Measurements from ENCODE around the gene CFAP52.
A peak's percentile ranks its signal among the peaks of the same experiment; 100 is the strongest.

Gene CFAP52, protein sequence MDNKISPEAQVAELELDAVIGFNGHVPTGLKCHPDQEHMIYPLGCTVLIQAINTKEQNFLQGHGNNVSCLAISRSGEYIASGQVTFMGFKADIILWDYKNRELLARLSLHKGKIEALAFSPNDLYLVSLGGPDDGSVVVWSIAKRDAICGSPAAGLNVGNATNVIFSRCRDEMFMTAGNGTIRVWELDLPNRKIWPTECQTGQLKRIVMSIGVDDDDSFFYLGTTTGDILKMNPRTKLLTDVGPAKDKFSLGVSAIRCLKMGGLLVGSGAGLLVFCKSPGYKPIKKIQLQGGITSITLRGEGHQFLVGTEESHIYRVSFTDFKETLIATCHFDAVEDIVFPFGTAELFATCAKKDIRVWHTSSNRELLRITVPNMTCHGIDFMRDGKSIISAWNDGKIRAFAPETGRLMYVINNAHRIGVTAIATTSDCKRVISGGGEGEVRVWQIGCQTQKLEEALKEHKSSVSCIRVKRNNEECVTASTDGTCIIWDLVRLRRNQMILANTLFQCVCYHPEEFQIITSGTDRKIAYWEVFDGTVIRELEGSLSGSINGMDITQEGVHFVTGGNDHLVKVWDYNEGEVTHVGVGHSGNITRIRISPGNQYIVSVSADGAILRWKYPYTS
- 0 to 0.12 (median 0) reads per million in 9 experiments for total RNA-seq

- Mint-ChIP-seq H3K36me3 (ENCODE audit: insufficient read depth) (peaks cover 19% of the 10 kb centered on the region), H3K9me3 (no peaks in the 10 kb centered on the region), H3K4me3 (peak within 1 kb of the TSS; percentile 99), H3K4me1 (ENCODE audit: low read depth in 2 of 2) (peaks cover 19 to 29% of the 10 kb centered on the region in 2 donors), H3K27me3 (no peaks in the 10 kb centered on the region), H3K27ac (peak within 1 kb of the TSS; percentile 94 to 99)
- peak; percentile 63 to 68 (median 65) for DNase-seq
- peak; percentile 73 for ATAC-seq (replicated peaks)
These were observed at the start of gene CFAP52 for GRCh38 chr17:9576521-9577372. Gene CFAP52 (plus strand): TSS chr17:9576642. CDS start chr17:9576696, 54 bp downstream.

DNA sequence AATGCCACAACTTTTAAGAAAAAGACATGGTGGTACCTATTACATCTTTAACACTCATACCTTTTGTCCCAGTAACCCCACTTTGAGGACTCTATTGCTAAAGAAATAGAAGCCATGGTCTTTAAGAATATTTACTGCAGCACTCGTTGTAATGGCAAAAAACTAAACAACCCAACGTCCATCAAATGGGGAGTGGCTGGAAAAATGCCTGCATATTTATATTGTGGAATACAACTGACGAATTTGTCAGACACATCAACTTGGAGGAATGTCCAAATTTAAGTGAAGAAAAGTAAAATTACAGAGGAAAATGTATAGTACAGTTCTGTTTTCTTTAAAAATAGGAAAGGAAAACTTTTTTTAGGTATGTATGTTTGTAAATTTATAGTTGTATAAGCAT, 48.7 kb upstream of the CFAP52 start:
- no peak overlapping the region for H3K4me3 Mint-ChIP-seq
- H3K27me3 Mint-ChIP-seq, result no peaks in the 10 kb centered on the region
- no peaks in the 10 kb centered on the region for H3K9me3 Mint-ChIP-seq
- no peaks in the 10 kb centered on the region for H3K36me3 Mint-ChIP-seq (ENCODE audit: insufficient read depth)
- peaks cover 0 to 3% of the 10 kb centered on the region in 2 donors for H3K4me1 Mint-ChIP-seq (ENCODE audit: low read depth in 2 of 2)
- ATAC-seq (replicated peaks), result no peak
- H3K27ac Mint-ChIP-seq, result no peak overlapping the region
- no peak for DNase-seq

DNA sequence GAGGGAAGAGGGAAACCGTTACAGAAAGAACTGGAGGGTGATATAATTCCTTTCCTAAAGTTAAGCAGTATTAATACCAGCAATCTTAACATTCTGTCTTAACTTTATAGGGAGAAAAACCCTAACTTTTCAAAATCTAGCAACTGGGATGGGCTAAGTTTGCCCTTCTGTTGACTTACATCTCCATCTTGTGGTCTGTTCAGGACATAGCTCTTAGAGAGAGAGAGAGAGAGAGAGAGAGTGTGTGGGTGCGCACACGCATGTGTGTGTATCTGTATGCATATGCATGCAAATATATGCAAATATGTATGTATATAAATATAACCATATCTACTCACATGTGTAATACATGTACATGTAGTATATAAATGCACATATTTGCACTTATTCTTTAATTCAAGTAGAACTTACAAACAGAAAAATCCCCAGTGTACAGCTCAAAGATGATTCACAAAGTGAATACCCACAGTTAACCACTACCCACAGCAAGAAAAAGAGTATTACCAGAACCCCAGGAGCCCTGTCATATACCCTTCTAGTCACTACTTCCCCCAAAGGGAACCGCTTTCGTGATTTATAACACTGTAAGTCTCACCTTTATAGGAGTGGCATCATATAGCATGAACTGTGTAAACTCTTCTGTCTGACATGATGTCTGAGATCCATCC, 47.3 kb upstream of the CFAP52 start:
- Mint-ChIP-seq H3K4me3 (no peak overlapping the region), H3K27me3 (no peaks in the 10 kb centered on the region), H3K27ac (peak overlapping the region in 1 of 2 donors; percentile 35), H3K4me1 (ENCODE audit: low read depth in 2 of 2) (peaks cover 0 to 3% of the 10 kb centered on the region in 2 donors), H3K36me3 (ENCODE audit: insufficient read depth) (no peaks in the 10 kb centered on the region), H3K9me3 (no peaks in the 10 kb centered on the region)
- no peak for DNase-seq
- no peak for ATAC-seq (replicated peaks)

GRCh38 chr17:9531034-9531433, 45.4 kb upstream of the CFAP52 start:
- peak overlapping the region in 1 of 2 donors; percentile 59 for H3K27ac Mint-ChIP-seq
- H3K36me3 Mint-ChIP-seq (ENCODE audit: insufficient read depth), result peaks cover 8% of the 10 kb centered on the region
- DNase-seq (no peak), ATAC-seq (replicated peaks) (no peak)
- peaks cover 0 to 3% of the 10 kb centered on the region in 2 donors for H3K4me1 Mint-ChIP-seq (ENCODE audit: low read depth in 2 of 2)
- H3K9me3 Mint-ChIP-seq, result no peaks in the 10 kb centered on the region
- no peak overlapping the region for H3K4me3 Mint-ChIP-seq
- H3K27me3 Mint-ChIP-seq, result no peaks in the 10 kb centered on the region

DNA sequence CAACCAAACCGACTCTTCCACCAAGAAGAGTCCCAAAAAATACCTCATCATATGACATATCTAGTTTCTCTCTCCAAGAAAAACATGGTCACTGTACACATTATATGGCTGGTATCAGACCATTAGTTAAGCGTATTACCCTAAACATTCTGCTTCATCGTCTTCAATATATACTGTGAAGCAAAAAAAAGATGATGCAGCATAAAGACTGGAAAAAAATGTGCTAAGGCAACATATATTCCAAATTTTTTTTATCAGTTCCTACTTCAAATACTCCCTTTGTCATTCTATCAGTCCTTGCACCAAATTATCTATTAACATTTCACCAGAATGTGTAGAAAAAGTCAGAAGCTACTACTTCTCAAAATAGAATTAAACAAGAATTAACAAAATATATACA, 43.7 kb upstream of the CFAP52 start:
- no peak overlapping the region for H3K27ac Mint-ChIP-seq
- H3K4me3 Mint-ChIP-seq, result no peak overlapping the region
- ATAC-seq (replicated peaks) (no peak), DNase-seq (no peak)
- H3K27me3 Mint-ChIP-seq, result no peaks in the 10 kb centered on the region
- peaks cover 8% of the 10 kb centered on the region for H3K36me3 Mint-ChIP-seq (ENCODE audit: insufficient read depth)
- H3K4me1 Mint-ChIP-seq (ENCODE audit: low read depth in 2 of 2), result no peaks in the 10 kb centered on the region
- H3K9me3 Mint-ChIP-seq, result no peaks in the 10 kb centered on the region

- no peaks in the 10 kb centered on the region for H3K27me3 Mint-ChIP-seq
- ATAC-seq (replicated peaks), result no peak
- H3K27ac Mint-ChIP-seq, result peak overlapping the region in 1 of 2 donors; percentile 19
- peaks cover 8% of the 10 kb centered on the region for H3K36me3 Mint-ChIP-seq (ENCODE audit: insufficient read depth)
- no peak for DNase-seq
- H3K9me3 Mint-ChIP-seq, result no peaks in the 10 kb centered on the region
- H3K4me3 Mint-ChIP-seq, result no peak overlapping the region
- H3K4me1 Mint-ChIP-seq (ENCODE audit: low read depth in 2 of 2), result no peaks in the 10 kb centered on the region
These were observed 43.0 kb upstream of the CFAP52 start for GRCh38 chr17:9533441-9533840.

DNA sequence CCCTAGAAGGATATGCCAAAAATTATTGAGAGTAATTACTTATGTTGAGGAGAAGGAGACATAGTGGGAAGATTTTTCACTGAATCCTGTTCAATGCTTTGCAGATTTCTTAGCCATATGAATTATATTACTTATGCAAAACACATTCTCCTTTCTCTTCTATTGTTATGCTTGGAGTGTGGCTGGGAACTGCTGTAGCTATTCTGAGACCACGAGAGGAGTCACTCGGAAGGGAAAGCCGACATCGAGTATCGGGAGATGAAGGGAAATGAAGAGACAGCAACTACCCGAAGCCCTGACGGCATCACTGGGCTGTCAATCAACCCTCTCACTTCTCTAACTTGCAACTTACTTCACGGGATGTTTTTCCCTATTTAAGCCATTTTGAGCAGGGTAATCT, 40.4 kb upstream of the CFAP52 start:
- H3K27me3 Mint-ChIP-seq, result no peaks in the 10 kb centered on the region
- H3K4me1 Mint-ChIP-seq (ENCODE audit: low read depth in 2 of 2), result peaks cover 3% of the 10 kb centered on the region in 2 donors
- H3K36me3 Mint-ChIP-seq (ENCODE audit: insufficient read depth), result peaks cover 8% of the 10 kb centered on the region
- H3K9me3 Mint-ChIP-seq, result no peaks in the 10 kb centered on the region
- no peak for DNase-seq
- H3K27ac Mint-ChIP-seq, result no peak overlapping the region
- no peak for ATAC-seq (replicated peaks)
- no peak overlapping the region for H3K4me3 Mint-ChIP-seq

DNA sequence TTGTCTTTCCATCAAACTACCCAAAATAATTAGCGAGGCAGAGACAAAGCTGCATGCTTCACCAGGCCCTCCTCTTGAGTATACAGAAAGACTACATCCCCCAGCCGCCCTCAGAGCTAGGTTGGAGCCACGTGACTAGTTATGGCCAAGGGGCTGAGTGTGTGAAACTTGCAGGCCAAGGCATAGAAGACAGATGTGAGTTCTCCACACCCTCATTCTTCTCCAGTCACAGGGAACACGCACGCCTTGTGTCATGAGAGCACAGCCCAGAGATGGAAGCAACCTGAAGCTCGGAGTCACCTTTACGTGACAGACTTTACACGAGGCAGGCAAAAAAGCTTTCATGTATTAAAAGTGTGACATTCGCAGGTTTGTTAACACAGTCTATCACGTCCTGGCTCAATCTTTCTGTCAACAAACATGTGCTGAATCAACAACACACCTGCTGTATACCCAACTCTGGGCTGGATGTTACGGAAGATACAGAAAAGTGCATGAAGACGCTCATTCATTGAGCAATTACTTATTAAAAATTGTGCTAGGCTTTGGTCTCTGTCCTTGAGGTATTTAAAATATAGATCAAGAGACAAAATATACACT, 39.2 kb upstream of the CFAP52 start:
- H3K27ac Mint-ChIP-seq, result no peak overlapping the region
- H3K4me3 Mint-ChIP-seq, result no peak overlapping the region
- peaks cover 13% of the 10 kb centered on the region for H3K36me3 Mint-ChIP-seq (ENCODE audit: insufficient read depth)
- H3K4me1 Mint-ChIP-seq (ENCODE audit: low read depth in 2 of 2), result peaks cover 3 to 5% of the 10 kb centered on the region in 2 donors
- no peaks in the 10 kb centered on the region for H3K9me3 Mint-ChIP-seq
- DNase-seq (no peak), ATAC-seq (replicated peaks) (no peak)
- H3K27me3 Mint-ChIP-seq, result no peaks in the 10 kb centered on the region

GRCh38 chr17:9538626-9539025, 37.8 kb upstream of the CFAP52 start:
- Mint-ChIP-seq H3K4me1 (ENCODE audit: low read depth in 2 of 2) (peaks cover 3 to 5% of the 10 kb centered on the region in 2 donors), H3K36me3 (ENCODE audit: insufficient read depth) (peaks cover 13% of the 10 kb centered on the region), H3K9me3 (no peaks in the 10 kb centered on the region), H3K4me3 (no peak overlapping the region), H3K27me3 (no peaks in the 10 kb centered on the region), H3K27ac (peak overlapping the region in 1 of 2 donors; percentile 30)
- ATAC-seq (replicated peaks), result no peak
- DNase-seq, result no peak

- no peak for ATAC-seq (replicated peaks)
- no peak overlapping the region for H3K27ac Mint-ChIP-seq
- H3K36me3 Mint-ChIP-seq (ENCODE audit: insufficient read depth), result peaks cover 5% of the 10 kb centered on the region
- no peak overlapping the region for H3K4me3 Mint-ChIP-seq
- H3K4me1 Mint-ChIP-seq (ENCODE audit: low read depth in 2 of 2), result peaks cover 3 to 5% of the 10 kb centered on the region in 2 donors
- no peaks in the 10 kb centered on the region for H3K9me3 Mint-ChIP-seq
- no peak for DNase-seq
- H3K27me3 Mint-ChIP-seq, result no peaks in the 10 kb centered on the region
These were observed 34.7 kb upstream of the CFAP52 start for GRCh38 chr17:9541718-9542117.

GRCh38 chr17:9544221-9544620, 32.2 kb upstream of the CFAP52 start:
- H3K27ac Mint-ChIP-seq, result no peak overlapping the region
- H3K4me1 Mint-ChIP-seq (ENCODE audit: low read depth in 2 of 2), result peaks cover 0 to 3% of the 10 kb centered on the region in 2 donors
- H3K9me3 Mint-ChIP-seq, result no peaks in the 10 kb centered on the region
- no peak overlapping the region for H3K4me3 Mint-ChIP-seq
- DNase-seq, result no peak
- H3K27me3 Mint-ChIP-seq, result no peaks in the 10 kb centered on the region
- peaks cover 5% of the 10 kb centered on the region for H3K36me3 Mint-ChIP-seq (ENCODE audit: insufficient read depth)
- no peak for ATAC-seq (replicated peaks)

DNA sequence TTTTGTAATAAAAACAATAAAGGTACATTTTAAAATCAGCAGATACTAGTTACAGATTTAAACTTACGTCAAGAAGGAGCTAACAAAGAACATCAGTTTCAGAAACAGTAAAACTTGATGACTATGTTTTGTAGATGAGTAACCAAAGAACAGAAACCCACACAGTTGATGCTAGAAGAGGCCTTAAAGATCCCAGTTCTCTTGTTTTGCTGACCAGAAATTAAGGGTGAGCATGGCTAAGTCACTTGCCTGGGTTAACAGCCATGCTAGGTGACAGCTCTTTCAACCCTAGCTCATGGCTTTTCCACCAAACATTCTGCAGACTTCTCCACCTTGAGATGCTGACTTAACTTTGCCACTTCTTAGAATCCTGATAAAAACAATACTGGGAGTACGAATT, 27.2 kb upstream of the CFAP52 start:
- H3K4me3 Mint-ChIP-seq, result no peak overlapping the region
- no peak for ATAC-seq (replicated peaks)
- no peaks in the 10 kb centered on the region for H3K4me1 Mint-ChIP-seq (ENCODE audit: low read depth in 2 of 2)

DNA sequence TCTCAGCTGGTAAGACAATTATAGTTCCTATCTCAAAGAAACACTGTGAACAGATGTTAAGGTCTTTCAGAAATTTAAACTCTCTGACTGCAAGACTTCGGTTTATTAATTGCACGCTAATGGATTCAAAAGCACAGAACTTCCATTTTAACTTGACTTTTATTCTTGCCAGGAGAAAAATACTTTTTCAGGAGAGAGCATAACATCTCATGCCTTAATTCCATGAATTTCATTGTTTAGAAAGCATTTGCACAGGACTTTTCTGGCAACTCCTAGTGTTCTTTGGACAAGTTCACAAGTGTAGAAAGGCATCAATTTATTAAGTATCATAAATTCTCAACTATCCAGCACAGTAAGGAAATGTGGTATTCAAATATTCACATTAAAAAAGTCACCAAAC, 23.3 kb upstream of the CFAP52 start:
- Mint-ChIP-seq H3K9me3 (no peaks in the 10 kb centered on the region), H3K27ac (no peak overlapping the region), H3K36me3 (ENCODE audit: insufficient read depth) (peaks cover 23% of the 10 kb centered on the region), H3K27me3 (no peaks in the 10 kb centered on the region), H3K4me1 (ENCODE audit: low read depth in 2 of 2) (peaks cover 0 to under 1% of the 10 kb centered on the region in 2 donors), H3K4me3 (no peak overlapping the region)
- no peak for ATAC-seq (replicated peaks)
- DNase-seq, result no peak

More for the DNA sequence above, 27.2 kb upstream of the CFAP52 start:
- Mint-ChIP-seq H3K27me3 (no peaks in the 10 kb centered on the region), H3K9me3 (no peaks in the 10 kb centered on the region), H3K27ac (peak overlapping the region in 1 of 2 donors; percentile 53), H3K36me3 (ENCODE audit: insufficient read depth) (peaks cover 8% of the 10 kb centered on the region)
- no peak for DNase-seq

All from effector memory CD8-positive, alpha-beta T cell (primary cell).